Ovary (tissue), 3 donors: ENCODE data around the gene PTPA.

ENCODE experiments used
- CTCF ChIP-seq, 3 donors: fragments of 450-650 bp in 2 of 3; fragments of 200-600 bp in 1 of 3; IDR thresholded peaks; one replicate each; pipeline versions ENCODE4 v1.5.1 to v1.8.0; 2016 to 2022; ENCODE audit warnings: antibody characterized with exemption in 3 of 3, mild to moderate bottlenecking in 1 of 3
- EP300 ChIP-seq: sonication (generic); formaldehyde crosslinking; IDR thresholded peaks from one replicate; pipeline ENCODE4 v1.6.1; 2017; ENCODE audit warnings: antibody characterized with exemption
- POLR2A ChIP-seq: fragments of 450-650 bp; IDR thresholded peaks from one replicate; pipeline ENCODE4 v1.6.1; 2017; ENCODE audit warnings: antibody characterized with exemption, mild to moderate bottlenecking, moderate library complexity
- donor health status: DM: no; HTN: no; CAD: no.

GRCh38 chr9:129075996-129076639 lies 35.1 kb upstream of the PTPA start:
- TF ChIP-seq CTCF (IDR thresholded peaks at IDR 0.05) (no peak), POLR2A (no peak), EP300 (no peak)
